CD4-positive, alpha-beta T cell treated with Interleukin-6 for 4 hours (primary cell): Measurements from ENCODE around the gene AVP.

Experiments used
- DNase-seq: peaks from one replicate; pipeline ENCODE4 v3.0.0-alpha.2; 2020; ENCODE audit warnings: mixed read lengths

AVP gene

DNA sequence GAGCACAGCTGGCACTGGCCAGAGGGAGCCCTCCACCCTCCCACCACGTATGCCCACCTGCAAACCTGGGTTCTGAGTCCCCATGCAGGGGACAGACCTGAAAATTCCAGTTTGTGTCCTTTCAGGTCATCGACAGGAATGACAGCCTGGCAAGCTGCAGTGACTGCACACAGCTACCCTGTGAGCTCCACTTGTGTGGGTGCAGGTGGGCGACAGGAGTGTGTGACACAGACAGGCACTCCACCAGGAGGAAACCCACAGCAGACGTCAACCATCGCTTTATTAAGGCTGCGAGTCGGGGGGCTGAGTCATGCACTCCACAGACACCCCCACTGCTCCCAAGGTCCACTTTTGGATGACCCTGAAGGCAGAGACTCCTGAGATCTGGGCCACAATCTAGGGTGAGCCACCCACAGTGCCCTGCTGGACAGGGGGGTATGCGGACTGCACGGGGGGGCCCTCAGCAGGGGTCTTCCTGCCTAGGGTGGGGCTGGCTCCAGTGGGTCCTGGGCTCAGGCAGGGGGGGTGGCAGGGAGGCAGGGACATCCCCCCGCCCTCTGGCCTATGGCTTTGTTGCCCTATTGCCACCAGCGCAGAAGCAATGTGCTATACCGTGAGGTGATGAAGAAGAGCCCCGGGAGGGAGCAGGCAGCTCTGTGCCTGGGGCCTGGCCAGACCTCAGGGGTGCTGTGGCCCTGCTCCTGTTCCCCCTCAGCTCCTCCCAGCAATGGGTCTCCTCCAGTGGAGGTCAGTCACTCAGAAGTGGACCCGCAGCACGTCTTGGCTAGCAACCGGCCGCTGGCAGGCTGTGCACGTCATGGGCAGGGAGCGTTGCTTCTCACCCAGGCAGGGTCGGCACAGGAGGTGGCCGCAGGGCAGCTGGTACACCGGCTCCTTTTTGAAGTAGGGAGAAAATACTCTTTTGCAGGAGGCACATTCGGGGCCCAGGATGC, 25.1 kb upstream of the AVP start:
- DNase-seq, result no peak

DNA sequence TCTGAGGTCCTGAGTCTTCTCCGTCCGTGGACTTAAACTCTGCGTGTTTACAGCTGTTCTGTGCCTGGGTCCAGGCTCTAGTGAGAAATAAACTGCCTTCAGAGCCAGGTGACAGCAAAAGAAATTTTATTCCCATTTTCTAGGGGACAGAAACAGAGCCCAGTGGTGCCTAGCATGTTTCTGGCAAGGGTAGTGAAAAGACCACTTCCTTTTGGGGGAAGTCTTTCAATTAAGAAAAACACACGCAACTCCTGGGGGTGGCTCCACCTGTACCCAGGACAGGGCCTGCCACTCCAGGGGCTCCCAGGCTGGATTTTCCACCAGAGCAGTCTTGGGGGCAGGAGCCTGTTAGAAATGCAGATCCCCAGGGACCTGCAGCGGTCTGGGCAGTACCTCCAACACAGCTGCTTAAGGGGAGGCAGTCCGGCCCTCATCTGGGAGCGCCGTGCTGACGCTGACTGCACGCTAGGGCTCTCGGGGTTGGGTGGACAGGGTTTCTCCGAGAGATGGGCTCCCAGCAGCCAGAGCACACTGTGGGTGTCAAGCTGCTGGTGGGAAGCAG, 23.0 kb upstream of the AVP start:
- DNase-seq, result no peak

DNA sequence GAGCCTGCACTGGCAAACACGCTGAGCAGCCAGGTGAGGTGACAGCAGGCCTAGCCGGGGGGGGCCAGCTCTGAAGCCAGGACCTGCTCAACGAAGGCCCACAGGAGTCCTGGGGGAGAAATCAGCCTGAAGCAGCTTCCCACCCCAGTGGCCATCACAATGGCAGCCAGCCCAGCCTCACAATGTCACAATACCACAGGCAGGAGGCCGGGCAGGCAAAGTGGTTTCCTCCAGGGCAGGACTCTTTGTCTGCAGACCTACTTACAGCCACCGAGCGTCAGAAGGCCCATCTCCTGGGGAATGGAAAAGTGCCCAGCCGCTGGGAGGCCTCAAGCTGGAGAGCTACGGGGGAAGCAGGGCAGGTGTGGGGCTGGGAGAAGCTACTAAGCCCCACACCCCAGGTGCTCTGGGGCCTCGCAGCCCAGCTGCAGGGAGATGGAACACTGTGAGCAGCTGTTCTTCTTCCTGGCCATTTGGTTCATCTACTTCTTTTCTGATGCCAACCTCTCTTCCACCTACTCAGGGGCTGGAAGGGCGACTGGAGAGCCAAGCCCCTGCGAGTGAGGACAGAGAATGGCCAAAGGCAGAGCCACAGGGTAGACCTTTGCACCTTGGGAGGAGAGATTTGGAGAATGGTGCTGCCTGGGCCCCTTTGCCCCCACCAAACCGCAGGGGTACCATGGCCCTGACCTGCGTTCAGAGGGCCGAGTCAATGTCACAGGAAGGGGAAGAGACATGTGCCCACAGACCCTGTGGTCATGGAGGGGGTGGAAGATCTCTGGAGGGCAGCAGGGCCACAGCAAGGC, 22.3 kb upstream of the AVP start:
- no peak for DNase-seq

DNA sequence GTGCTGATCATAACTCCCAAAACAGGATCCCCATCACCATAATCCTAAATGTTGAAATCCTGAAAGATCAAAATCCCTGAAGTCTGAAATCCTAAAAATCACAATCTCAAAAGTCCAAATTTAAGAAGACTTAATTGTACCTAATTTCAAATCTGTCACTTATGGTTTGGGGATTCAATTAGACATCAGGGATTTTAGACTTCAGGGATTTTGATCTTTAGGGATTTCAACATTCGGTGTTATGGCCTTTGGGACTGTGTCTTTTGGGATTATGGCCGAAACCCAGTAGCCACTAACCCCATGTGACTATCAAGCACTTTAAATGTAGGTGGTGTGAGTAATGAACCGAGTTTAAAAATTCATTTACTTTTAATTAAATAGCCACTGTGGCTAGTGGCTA, 21.7 kb upstream of the AVP start:
- DNase-seq, result no peak

DNA sequence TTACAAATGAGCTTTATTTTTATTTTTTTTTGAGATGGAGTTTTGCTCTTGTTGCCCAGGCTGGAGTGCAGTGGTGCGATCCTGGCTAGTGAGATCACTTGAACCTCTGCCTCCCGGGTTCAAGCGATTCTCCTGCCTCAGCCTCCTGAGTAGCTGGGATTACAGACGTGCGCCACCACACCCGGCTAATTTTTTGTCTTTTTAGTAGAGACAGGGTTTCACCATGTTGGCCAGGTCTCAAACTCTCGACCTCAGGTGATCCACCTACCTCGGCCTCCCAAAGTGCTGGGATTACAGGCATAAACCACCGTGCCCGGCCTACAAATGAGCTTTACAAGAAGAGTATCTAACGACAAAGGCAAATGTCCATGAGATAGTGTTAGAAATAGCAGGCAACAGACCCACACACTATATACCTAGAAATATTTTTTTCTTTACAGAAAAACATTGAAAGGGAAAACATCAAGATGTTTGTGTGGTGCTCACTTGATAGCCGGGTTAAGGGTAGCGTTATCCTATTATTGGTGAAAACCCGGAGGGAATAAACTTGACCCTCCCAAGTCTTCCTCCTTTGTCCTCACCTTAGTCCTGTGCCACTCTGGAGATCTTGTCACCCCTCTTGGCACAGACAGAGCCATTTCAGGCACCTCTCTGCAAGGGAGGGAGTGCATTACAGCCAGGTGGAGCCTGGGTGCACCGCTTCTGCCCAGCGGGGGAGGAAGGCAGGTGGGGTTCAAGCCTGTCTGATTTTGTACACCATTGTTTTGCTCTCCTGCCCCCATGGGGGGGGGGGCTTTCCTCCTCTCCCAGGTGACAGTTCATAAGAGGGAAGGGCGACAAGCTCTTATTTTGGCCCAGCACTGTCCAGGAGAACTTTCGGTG, 21.0 kb upstream of the AVP start:
- DNase-seq, result no peak

DNA sequence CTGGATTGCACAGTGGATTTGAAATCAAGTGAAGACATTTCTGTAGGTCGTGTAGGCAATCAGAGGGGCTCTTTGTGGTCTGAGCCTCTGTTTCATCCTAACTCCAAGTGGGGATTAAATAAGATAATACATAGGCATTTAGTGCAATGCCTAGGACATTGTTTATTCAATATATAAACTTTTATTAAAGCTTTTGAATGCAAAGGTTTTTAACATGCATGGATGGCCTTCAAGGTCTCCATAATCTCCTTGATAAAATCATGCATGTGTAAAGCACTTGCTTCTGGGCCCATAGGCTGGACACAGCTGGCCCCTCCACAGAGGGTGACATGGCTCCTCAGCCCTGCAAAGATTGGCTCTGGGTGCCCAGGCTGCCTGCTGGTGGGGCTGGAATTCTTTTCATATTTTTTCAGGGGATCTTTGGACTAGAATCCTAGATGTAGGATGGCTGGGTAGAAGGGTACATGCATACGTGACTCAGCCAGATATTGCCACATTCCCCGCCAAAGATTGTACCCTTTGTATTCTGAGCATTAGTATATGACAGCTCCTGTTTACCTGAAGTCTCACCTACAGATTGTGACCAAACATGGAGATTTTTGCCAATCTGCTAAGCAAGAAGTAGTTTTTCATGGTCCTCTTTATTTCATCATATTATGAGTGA, 19.0 kb upstream of the AVP start:
- DNase-seq, result no peak

DNA sequence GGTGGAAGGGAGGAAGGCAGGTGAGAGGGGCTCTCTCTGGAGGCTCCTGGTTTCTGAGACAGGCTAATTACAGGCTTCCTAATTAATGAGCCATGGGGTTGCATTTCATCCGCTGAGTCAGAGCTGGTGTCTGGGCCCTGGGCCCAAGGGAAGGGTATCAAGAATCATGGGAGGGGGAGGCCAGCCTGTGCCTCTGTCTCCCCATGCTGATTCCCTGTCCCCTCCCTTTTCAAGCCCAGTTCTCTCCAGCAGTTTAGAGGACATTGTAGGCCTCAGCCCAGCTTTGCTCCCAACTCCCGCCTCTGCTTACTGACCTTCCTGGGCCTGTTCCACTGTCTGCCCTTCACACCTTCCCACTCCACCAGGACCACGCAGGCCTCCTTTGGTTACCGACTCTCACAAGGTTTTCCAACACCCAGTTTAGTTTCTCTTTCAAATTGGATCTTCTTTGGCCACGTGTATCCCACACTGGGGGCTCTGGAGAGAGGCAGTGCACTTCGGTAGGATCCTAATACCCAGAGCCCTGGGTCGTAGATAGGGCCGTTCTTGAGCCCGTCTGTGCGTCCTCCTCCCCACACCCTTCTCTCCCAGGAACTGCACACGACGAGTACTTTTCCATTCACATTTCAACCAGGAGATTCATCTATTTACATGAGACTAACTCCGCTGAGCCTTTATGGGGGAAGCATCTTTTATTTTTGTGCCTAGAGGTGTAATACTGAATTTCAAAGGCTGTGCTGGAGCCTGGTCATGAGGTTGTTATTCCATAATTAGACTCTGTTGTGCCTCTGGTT, 18.2 kb upstream of the AVP start:
- DNase-seq, result no peak

DNA sequence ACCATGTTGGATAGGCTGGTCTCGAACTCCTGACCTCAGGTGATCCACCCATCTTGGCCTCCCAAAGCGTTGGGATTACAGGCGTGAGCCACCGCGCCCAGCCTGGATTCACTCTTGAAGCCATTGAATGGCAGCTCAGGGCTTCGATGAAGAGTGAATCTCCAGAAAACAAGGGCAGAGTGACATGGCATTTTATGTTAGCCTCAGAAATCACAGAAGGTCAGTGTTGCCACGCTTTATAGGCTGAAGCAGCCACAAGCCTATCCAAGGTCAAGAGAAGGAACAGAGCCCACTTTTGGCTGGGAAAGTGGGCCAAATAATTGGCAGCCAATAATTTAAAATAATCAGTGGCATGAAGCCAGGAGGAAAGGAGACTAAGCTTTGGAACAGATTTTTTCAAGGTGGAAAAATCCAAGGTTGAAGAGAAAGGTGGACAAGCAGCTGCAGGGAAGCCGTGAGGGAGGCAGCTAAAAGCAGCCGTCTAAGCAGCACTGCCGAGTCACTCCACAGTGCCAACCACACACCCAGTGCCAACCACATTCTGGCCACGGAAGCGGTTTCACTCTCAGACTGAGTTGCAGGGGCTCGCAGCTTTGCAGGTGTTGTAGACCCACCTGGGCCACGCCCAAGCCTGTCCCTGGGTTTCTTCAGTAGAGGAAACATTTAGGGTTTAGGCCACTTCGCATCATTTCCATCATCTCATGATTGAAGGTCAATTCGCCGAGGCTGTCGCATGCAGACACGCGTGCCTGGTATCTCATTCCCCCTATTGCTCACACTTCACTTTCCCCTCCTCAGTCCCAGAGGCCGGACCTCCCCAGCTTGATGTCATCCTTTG, 17.4 kb upstream of the AVP start:
- peak; percentile 72 for DNase-seq

DNA sequence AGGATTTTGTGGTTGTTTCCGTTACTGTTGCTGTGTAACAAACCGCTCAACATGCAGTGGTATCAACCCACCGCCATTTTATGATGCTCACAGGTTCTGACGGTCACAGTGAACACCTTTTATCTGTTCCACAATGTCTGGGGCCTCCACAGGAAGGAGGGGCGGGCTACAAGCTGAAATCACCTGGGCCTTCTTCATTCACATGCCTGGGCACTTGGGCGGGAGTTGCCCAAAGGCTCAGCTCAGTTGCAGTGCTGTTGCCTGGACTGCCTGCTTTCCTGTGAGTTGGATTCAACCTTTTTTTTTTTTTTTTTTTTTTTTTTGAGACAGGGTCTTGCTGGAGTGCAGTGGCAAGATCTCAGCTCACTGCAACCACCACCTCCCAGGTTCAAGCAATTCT, 16.7 kb upstream of the AVP start:
- no peak for DNase-seq

DNA sequence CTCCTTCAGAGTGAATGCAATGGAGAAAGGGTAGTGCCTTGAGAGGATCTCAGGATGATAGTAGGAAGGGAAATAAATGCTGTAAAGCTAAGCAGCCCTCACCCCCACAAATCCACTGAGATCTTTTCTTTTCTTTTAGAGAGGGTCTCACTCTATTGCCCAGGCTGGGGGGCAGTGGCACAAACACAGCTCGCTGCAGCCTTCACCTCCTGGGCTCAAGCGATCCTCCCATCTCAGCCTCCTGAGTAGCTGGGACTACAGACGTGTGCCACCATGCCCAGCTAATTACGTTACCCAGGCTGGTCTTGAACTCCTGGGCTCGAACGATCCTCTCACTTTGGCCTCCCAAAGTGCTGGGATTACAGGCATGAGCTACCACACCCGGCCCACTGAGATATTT, 16.0 kb upstream of the AVP start:
- no peak for DNase-seq

DNA sequence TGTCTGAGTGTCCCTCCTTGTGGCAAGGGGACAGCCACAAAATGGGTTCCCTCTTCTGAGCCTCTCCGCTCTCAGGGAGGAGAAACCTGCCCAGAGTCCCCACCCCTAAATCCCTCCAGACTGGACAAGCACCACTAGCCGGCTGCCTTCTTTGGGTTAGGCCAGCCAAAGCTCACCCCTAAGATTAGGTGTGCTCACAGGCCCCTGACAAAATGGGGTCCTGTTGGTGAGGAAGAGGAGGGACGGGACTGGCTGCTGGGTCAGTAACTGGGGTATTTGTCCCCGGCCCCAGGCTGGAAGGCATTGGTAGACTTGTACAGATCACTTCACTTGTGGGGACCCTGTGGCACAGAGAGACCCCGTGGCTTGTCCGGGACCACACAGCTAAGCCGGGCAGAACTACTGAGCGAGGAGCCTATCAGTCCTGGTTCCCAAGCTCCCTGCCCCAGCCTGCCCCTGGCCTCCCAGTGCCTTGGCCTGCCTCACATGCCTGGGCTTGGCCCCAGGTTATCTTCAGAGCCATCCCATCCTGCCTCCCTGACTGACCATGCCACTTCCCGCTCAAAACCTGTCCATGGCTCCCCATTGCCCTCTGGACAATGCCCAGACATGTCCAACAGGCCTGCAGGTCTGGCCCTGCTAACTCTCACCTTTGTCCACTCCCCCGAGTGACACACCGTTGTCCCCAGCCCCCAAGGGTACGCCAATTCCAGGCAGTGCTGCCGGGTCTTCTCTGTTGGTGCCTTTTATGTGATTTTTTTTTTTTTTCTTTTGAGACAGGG, 10.5 kb upstream of the AVP start:
- DNase-seq, result no peak

DNA sequence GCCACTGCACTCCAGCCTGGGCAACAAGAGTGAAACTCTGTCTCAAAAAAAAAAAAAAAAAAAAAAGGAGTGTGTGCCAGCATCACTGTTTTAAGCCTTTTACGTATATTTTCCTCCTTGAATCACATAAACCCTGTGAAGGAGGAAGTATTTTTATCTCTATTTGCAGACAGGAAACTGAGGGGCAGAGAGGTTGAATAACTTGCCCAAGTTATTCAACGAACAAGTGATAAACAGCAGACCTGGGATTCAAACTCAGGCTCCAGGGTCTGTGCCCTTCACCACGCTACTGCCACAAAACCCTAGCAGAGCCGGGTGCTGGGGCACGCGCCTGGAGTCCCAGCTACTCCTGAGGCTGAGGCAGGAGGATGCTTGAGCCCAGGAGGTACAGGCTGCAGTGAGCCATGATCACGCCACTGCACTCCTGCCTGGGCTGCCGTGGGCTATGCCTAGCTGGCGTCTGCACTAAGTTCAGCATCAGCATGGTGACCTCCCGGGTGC, 9.4 kb upstream of the AVP start:
- peak; percentile 51 for DNase-seq

DNA sequence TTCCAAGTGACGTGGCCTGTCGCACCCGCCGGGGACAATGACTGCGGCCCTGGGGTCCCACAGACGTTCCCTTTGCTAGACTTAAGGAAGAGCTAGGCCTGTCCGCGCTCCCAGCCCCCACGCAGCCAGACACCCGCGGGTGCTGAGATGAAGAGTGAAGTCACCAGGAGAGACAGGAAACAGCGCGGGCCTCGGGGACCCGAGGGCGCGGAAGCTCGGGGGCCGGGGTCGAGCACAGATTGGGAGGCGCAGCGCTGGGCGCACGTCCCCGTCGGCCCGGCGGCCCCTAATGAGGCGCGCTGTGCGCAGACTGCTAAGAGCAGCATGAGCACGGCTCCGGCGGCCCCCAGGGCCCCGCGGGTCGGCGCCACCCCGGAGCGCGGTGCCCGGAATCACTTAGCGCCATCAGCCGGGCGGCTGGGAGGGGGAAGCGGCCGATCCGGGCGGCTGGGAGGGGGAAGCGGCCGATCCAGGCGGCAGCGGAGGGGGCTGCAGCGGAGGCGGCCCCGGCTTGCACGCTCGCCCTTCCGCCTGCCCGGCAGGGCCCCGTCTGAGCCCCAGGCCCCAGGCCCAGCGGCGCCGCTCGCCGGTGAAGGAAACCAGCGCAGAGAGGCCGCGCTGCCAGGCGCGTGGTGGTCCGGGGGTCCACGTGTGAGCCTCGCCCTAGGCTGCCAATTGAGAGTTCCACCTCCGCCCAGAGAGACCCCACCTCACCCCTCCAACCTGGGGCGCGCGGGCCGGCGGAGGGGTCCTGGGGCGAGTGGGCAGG, 8.3 kb upstream of the AVP start:
- peak; percentile 73 for DNase-seq

DNA sequence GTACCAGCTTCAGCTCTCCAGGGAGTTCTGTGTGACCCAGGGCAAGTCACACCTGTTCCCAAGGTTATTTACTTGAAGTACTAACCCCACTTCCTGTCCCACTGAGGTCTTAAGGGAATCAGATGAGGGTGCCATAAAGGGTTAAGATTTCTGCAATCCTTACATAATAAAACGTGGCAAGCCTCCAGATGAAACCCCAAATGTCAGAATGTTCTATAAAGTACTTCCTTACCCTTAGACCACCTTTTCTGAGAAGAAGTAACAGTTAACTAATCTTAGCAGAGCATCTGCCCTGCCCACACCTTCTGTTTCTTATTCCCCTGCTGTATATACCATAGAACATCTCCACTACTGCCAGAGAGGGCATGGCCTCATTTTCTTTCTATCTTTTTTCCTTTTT, 6.0 kb upstream of the AVP start:
- no peak for DNase-seq

DNA sequence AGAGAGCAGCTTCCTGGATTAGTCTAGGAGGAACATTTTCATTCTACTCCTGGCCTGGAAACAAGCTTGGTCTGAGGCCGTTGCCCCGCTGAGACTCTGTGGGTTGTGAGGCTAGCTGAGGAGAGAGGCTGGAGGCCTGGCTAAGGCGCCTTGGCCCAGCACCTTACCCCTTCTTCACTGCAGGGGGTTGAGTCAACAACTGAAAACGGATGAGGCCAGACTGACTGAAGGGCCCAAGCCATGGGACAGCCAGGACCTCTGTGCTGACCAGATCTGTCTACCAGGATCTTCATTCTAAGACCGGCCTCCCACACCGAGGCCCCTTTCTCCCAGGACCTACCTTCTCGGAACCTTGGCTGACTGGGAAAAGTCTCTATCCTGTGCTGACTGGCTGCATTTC, 3.5 kb upstream of the AVP start:
- no peak for DNase-seq

DNA sequence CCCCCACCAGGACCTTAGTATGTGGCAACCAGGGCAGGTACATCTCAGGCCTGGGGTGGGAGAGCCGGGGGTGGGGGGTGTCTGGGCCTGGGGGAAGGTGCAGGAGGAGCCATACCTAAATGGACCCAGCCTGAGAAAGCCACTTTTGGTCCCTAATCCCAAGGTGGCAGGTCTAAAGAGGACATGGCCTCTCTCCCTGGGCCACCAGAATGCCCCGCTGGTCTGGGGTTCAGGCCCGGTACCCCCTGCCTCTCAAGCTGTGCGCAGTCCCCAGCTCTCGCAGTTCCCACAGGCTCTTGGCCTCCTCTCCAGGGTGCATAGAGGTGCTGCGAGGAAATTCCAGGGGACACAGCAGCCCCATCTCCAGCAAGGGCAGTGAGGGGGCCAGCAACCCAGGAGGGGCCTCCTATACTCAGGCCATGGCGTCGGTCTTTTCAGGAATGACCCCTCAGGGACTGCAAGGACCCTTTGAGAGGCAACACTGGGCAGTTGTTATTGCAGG, 1.1 kb upstream of the AVP start:
- DNase-seq, result no peak

DNA sequence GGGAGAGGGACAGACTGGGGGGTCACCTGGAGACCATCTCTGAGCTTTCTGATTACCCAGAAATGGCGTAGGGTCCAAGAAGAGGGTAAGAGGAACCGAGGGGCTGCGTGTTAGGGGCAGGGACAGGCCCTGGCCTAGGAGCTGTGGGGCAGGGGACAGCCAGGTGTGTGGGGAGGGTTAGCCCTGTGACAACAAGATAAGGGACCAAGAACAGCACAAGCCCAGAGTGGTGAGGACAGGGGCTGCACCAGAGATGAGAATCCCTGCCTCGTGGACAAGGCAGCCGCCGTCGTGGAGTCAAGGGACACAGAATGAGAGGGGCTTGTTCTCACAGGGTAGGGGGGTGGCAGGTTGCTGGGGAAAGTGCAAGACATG, 449 bp upstream of the AVP start:
- no peak for DNase-seq
